GM12872 (cell line): ENCODE results near the gene PTPN14.

Source experiments
- TF ChIP-seq, protein P1 (sequence below): IDR thresholded peaks from 3 replicates; pipeline ENCODE4 v1.5.1; 2011; ENCODE audit warnings: low read depth, mild to moderate bottlenecking, low read length, moderate library complexity; ENCODE audit not compliant: insufficient read depth

Gene PTPN14

DNA sequence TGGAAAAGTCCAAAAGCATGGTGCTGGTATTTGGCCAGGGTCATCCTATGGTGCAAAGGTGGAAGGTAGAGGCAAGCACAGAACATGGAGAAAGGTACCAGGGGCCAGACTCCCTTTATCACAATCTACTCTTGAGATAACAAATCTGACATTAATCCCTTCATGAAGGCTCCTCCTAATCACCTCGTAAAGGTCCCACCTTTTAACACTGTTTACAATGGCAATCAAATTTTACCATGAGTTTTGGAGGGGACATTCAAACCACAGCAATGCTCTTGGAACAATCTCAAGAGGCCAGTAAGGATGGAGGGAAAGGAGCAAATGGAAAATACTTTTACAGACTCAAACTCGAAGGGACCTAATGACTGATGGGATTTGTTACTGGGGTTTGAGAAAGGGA lies 6.1 kb downstream of the PTPN14 start:
- TF ChIP-seq, protein P1, sequence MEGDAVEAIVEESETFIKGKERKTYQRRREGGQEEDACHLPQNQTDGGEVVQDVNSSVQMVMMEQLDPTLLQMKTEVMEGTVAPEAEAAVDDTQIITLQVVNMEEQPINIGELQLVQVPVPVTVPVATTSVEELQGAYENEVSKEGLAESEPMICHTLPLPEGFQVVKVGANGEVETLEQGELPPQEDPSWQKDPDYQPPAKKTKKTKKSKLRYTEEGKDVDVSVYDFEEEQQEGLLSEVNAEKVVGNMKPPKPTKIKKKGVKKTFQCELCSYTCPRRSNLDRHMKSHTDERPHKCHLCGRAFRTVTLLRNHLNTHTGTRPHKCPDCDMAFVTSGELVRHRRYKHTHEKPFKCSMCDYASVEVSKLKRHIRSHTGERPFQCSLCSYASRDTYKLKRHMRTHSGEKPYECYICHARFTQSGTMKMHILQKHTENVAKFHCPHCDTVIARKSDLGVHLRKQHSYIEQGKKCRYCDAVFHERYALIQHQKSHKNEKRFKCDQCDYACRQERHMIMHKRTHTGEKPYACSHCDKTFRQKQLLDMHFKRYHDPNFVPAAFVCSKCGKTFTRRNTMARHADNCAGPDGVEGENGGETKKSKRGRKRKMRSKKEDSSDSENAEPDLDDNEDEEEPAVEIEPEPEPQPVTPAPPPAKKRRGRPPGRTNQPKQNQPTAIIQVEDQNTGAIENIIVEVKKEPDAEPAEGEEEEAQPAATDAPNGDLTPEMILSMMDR: no peak

DNA sequence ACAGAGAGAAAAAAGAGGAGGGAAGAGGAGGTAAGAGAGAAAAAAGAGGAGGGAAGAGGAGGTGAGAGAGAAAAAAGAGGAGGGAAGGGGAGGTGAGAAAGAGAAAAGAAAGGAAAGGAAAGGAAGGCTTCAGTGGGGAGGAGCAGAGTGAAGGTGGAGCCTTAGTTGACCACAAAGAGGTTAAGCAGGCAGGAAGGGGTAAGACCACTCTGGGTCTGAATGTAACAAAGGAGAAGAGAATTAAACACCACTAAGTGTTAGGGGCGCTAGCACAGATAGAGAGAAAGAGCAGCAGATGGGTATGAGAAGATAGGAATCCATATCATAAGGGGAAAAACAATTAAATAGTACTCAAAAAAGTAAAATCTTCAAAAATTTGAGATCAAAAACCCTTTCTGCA lies 6.6 kb downstream of the PTPN14 start:
- TF ChIP-seq, protein P1: no peak

DNA sequence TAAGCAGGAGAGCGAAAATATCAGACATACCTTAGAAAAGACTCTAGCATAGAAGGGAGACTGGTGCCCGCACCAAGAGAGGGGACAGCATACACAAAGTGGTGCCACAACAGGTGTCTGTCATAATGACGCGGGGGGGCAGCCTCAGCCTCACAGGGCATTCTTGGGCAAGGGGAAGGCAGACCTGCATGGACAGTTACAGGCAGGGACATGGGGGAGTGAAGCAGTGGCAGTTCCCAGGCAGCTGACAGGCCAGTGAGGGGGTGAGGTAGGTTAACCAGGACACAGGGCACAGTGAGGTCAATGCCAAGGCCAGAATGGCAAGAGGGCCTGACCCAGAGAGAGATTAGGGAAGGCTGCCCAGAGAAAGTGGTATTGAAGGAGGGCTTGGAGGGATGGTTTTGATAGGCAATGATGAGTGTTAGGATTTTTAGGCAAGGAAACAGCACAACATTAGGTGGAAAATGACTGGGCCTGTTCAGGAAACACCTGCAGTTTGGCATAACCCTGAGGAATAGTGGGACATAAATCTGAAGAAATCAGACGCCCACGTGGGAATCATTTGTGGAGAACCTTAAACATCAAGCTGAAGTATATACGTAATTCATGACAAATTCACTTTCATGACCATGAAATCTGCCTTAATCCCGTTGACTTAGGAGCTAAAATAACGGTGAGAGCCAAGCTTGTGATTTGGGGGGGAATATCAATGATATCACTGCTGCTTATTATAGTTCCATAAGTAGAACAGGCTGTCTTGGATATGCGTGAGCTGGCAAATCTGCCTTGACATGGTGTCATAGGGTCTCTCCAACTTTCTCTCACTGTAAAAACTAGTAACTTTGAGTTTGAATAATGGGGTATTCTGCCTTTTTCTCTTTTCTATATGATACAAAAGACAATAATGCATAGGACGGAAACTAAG lies 8.9 kb downstream of the PTPN14 start:
- TF ChIP-seq, protein P1: no peak

DNA sequence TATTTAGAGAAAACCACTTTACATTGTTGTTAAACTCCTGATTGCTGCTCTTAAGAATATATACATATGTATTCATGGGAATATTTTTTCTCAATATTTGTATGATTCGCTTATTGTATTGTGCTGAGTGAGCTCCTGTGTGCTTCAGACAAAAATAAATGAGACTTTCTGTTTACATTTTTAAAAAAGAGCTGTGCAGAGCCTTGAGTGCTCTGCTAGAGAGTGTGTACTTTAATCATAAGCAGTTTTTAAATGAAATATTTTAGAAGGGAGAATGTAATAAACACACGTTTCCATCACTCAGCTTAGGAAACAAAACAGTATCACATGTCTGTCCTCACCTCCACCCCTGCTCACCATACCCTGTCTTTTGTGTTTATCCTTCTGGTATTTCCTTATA lies 9.7 kb downstream of the PTPN14 start:
- TF ChIP-seq, protein P1: no peak

DNA sequence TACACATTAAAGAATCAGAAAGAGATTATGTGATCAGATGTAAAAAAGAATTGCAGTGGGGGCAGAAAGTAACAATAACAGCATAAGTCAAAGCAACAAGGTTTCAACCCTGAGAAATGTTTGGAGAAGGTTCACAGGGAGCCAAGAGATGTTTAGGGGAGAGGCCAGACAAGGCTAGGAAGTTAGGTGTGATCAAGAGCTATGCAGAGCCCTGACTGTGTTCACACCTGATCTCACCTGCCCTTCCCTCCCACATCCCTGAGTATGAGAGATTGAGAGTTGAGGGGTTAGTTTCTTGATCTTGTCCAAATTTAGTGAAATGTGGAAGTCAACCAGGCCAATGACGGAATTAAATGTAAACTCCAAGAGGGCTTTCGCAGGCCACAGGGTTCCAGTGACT lies 10.2 kb downstream of the PTPN14 start:
- TF ChIP-seq, protein P1: no peak

DNA sequence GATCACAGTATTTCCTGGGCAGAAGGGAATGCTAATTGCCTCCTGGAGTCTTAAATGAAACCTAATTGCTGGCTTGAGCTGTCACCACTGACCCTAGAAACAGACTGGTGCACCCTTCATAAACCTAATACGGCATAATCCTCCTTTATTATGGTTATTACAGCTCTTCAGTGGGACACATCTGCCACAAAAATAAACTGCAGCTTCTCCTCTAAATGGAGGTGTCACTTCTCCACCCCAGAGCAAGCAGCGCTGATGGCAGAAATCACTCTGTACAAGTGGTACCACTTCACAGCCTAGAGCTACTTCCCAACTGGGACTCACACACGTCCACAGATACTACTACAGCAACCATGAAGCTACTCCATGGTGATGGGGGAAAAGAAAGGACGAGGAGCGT lies 11.1 kb downstream of the PTPN14 start:
- TF ChIP-seq, protein P1: no peak

DNA sequence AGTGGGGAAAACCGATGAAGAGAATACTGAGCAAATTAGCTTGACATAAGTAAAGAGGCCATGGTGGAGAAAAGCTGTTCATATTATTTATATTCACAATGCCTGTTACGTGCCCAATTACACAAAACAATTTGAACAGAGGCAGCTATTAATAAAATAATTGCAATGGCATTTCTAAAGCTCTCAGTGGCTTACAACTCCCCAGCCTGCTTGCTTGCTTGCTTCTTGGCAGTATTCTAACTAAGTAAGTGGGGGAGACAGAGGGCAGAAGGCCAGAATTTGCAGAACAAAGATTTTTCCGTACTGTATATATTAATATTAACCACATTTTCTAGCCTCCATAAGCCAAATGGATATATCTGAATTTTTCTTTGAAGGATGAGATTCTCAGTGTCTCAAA lies 12.9 kb downstream of the PTPN14 start:
- TF ChIP-seq, protein P1: no peak
